Psoas muscle (tissue), 8 donors: Measurements from ENCODE around the gene PLAA. TPM values are rescaled to one million over a fixed set of nuclear protein-coding genes. Genes with fewer than 3 reads are reported as not detected.
A peak's percentile ranks its signal among the peaks of the same experiment; 100 is the strongest.

Experiments
- ATAC-seq, 4 donors: fragments of 200-7000 bp; cut with Tn5 transposase; one replicate each; pipeline ENCODE4 v1.9.1; 2020; ENCODE audit warnings: moderate library complexity in 3 of 4, mild to moderate bottlenecking in 2 of 4
- DNase-seq, 2 donors: peaks; one replicate each; pipeline ENCODE4 v3.0.0-alpha.2; 2020
- H3K27ac ChIP-seq: fragments of 200-600 bp; one replicate; pipeline ENCODE4 v1.8.0; 2022
- H3K27me3 ChIP-seq, 3 donors: fragments of 200-600 bp in 1 of 3; one replicate each; pipeline versions ENCODE4 v1.6.1 to v1.8.0; 2013 to 2022; ENCODE audit warnings: low read length in 2 of 3, mild to moderate bottlenecking in 2 of 3, moderate library complexity in 1 of 3; ENCODE audit not compliant: insufficient read depth in 3 of 3
- H3K36me3 ChIP-seq, 2 donors: fragments of 200-600 bp in 1 of 2; one replicate each; pipeline versions ENCODE4 v1.6.1 to v1.8.0; 2013 to 2022; ENCODE audit warnings: low read depth in 1 of 2, mild to moderate bottlenecking in 1 of 2, moderate library complexity in 1 of 2; ENCODE audit not compliant: insufficient read depth in 1 of 2
- H3K4me1 ChIP-seq: fragments of 200-600 bp; one replicate; pipeline ENCODE4 v1.8.0; 2022
- H3K4me3 ChIP-seq: fragments of 200-600 bp; one replicate; pipeline ENCODE4 v1.8.0; 2022; ENCODE audit warnings: mild to moderate bottlenecking
- H3K9me3 ChIP-seq: fragments of 200-600 bp; one replicate; pipeline ENCODE4 v1.8.0; 2022
- WGBS, 3 donors: extraction: QIAGEN DNeasy Blood & Tissue Kit; methylation state at CpG; one replicate each; pipeline versions ENCODE4 v1.1.6 to v1.1.7; 2013; 5-methylcytosine and 5-hydroxymethylcytosine counted together
- intact Hi-C, 2 donors: fragments of 100-400 bp; cut with DNase I; formaldehyde crosslinking; loops; one replicate each; pipeline versions ENCODE4 v1.11.0 to v1.14.2; 2022
- polyA plus RNA-seq, 3 donors: library from polyadenylated mRNA; stranded (reverse); fragments of 200-250 nt; gene quantifications; one replicate each; pipeline ENCODE4 v1.2.3, GENCODE V29; 2013
- total RNA-seq, 4 donors: library from RNA; stranded (reverse); fragmentation: NEBNext Ultra II Directional in 2 of 4; extraction: Animal tissue kit (Norgen Biotek cat#: 25700) in 2 of 4; gene quantifications; one replicate each; pipeline versions ENCODE4 v1.2.1 to v1.2.4, GENCODE V29; 2021 to 2023
- TF ChIP-seq, protein P1 (sequence below): fragments of 200-600 bp; IDR thresholded peaks from one replicate; pipeline ENCODE4 v1.8.0; 2022; ENCODE audit warnings: antibody characterized with exemption
- donor health status: healthy with polysubstance abuse.
- donor health status: DM: no; HTN: no; CAD: no; lungs with moderate emphysema.
- donor health status: Bipolar disorder and iron deficiency.
- donor health status: healthy.
- donor health status: DM: yes; HTN: yes; CAD: no.
- donor health status: DM: no; HTN: no; CAD: no.
- donor health status: DM: no; HTN: no; CAD: no.
- donor health status: DM: yes; HTN: yes; CAD: no.

The PLAA gene
- total and polyA plus RNA-seq, 7 donors: 42.3 to 91.7 (median 62.3) TPM

- TF ChIP-seq, protein P1, sequence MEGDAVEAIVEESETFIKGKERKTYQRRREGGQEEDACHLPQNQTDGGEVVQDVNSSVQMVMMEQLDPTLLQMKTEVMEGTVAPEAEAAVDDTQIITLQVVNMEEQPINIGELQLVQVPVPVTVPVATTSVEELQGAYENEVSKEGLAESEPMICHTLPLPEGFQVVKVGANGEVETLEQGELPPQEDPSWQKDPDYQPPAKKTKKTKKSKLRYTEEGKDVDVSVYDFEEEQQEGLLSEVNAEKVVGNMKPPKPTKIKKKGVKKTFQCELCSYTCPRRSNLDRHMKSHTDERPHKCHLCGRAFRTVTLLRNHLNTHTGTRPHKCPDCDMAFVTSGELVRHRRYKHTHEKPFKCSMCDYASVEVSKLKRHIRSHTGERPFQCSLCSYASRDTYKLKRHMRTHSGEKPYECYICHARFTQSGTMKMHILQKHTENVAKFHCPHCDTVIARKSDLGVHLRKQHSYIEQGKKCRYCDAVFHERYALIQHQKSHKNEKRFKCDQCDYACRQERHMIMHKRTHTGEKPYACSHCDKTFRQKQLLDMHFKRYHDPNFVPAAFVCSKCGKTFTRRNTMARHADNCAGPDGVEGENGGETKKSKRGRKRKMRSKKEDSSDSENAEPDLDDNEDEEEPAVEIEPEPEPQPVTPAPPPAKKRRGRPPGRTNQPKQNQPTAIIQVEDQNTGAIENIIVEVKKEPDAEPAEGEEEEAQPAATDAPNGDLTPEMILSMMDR: no peak
- no peak overlapping the region for H3K4me3 ChIP-seq
- no peaks in the 10 kb centered on the region for H3K9me3 ChIP-seq
- H3K4me1 ChIP-seq: peaks cover 10% of the 10 kb centered on the region
- H3K27me3 ChIP-seq: no peaks in the 10 kb centered on the region
- no peak overlapping the region for H3K27ac ChIP-seq
- DNase-seq: no peak
- no peaks in the 10 kb centered on the region for H3K36me3 ChIP-seq
- 89 to 93% (median 90%) methylated on average over 1 of the region's 1 CpG for WGBS, 3 donors
- intact Hi-C loops: no loop called here
- ATAC-seq: no peak
Observed at GRCh38 chr9:26950521-26950920, 3.5 kb upstream of the PLAA start.

DNA sequence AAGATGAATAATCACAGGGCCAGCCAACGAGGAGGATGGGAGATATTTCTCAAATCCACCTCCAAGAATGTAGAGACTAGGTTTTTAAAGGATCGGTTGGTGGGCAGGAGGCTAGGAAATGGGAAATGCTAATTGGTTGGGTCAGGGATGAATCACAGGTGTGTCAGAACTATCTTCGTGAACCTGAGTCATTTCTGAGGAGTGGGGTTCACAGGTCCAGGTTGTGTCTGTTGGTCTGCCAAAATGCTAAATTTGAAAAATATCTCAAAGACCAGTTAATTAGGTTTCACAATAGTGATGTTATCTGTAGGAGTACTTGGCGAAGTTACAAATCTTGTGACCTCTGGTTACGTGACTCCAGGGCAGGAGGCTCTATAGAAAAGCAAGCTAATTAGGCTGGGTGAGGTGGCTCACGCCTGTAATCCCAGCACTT lies 2.6 kb upstream of the PLAA start:
- intact Hi-C loops: loop anchor here in 1 of 2 donors (5.0 kb wide), 1 partner anchor 57 kb away; the partner anchor contains the start of gene CAAP1

GRCh38 chr9:26947736-26948135 lies 694 bp upstream of the PLAA start:
- peaks cover 20% of the 10 kb centered on the region for H3K4me1 ChIP-seq
- WGBS, 3 donors: 0 to 1% (median 1%) methylated on average over 9 of the region's 9 CpGs
- peak overlapping the region; percentile 95 for H3K27ac ChIP-seq
- no peaks in the 10 kb centered on the region for H3K27me3 ChIP-seq
- intact Hi-C loops: loop anchor here (2.0 to 5.0 kb wide), 2 partner anchors 55 to 57 kb away; partner anchors contain the start of gene CAAP1 (in 1 of the 2)
- DNase-seq (no peak), ATAC-seq (no peak)
- TF ChIP-seq, protein P1: no peak
- H3K9me3 ChIP-seq: no peaks in the 10 kb centered on the region
- peak overlapping the region; percentile 96 for H3K4me3 ChIP-seq
- peaks cover 0 to 7% of the 10 kb centered on the region in 2 donors for H3K36me3 ChIP-seq

More for the DNA sequence above, 2.6 kb upstream of the PLAA start:
- H3K27me3 ChIP-seq: no peaks in the 10 kb centered on the region
- H3K9me3 ChIP-seq: no peaks in the 10 kb centered on the region
- TF ChIP-seq, protein P1: no peak
- no peak overlapping the region for H3K27ac ChIP-seq
- ATAC-seq (no peak), DNase-seq (no peak)
- H3K4me3 ChIP-seq: no peak overlapping the region
- H3K36me3 ChIP-seq: no peaks in the 10 kb centered on the region
- peaks cover 16% of the 10 kb centered on the region for H3K4me1 ChIP-seq
- 75 to 80% (median 80%) methylated on average over 6 of the region's 6 CpGs for WGBS, 3 donors

- peak overlapping the region; percentile 95 for H3K27ac ChIP-seq
- H3K9me3 ChIP-seq: no peaks in the 10 kb centered on the region
- intact Hi-C loops: loop anchor here in 1 of 2 donors (5.0 kb wide), 1 partner anchor 53 kb away; the partner anchor contains the start of gene CAAP1
- TF ChIP-seq, protein P1: no peak
- peaks cover 0 to 7% of the 10 kb centered on the region in 2 donors for H3K36me3 ChIP-seq
- H3K4me3 ChIP-seq: peak overlapping the region; percentile 96
- WGBS, 3 donors: 8 to 22% (median 16%) methylated on average over 2 of the region's 2 CpGs
- H3K27me3 ChIP-seq: no peaks in the 10 kb centered on the region
- peaks cover 30% of the 10 kb centered on the region for H3K4me1 ChIP-seq
- ATAC-seq (no peak), DNase-seq (no peak)
Observed at GRCh38 chr9:26945591-26945990, 1.5 kb downstream of the PLAA start.

- Histone ChIP-seq H3K36me3 (peaks cover 0 to 7% of the 10 kb centered on the region in 2 donors), H3K4me3 (peak overlapping the region; percentile 11), H3K4me1 (peaks cover 30% of the 10 kb centered on the region), H3K27ac (no peak overlapping the region), H3K9me3 (peaks cover 7% of the 10 kb centered on the region), H3K27me3 (no peaks in the 10 kb centered on the region)
- ATAC-seq: no peak
- intact Hi-C loops: loop anchor here in 1 of 2 donors (5.0 kb wide), 1 partner anchor 33 kb away; no protein-coding TSS in a partner anchor
- WGBS, 3 donors: 97 to 100% (median 100%) methylated on average over 1 of the region's 1 CpG
- DNase-seq: no peak
- TF ChIP-seq, protein P1: no peak
Observed at GRCh38 chr9:26940779-26941178, 6.3 kb downstream of the PLAA start.
